ENCODE data around the gene SPATA19. TPM values are rescaled to one million over a fixed set of nuclear protein-coding genes. Genes with fewer than 3 reads are reported as not detected.

Gene SPATA19
- total and polyA plus RNA-seq, 4 donors, result not detected

- no peaks in the 10 kb centered on the region for H3K36me3 ChIP-seq (ENCODE audit: control insufficient read depth in 4 of 4, insufficient read depth in 3 of 4, low read depth in 1 of 4, low read length in 3 of 4)
- no peak for TF ChIP-seq HNF4A (conservative IDR thresholded peaks at IDR 0.05)
- TF ChIP-seq ATF3 (IDR thresholded peaks at IDR 0.05), result no peak
- no peak for TF ChIP-seq FOXA1 (IDR thresholded peaks at IDR 0.05)
- TF ChIP-seq ZBTB33 (IDR thresholded peaks at IDR 0.05), result no peak
- no peak for TF ChIP-seq JUND (IDR thresholded peaks at IDR 0.05)
- no peak for TF ChIP-seq REST (IDR thresholded peaks at IDR 0.05)
- H3K9me3 ChIP-seq (ENCODE audit: control insufficient read depth in 4 of 4, low read length in 3 of 4), result peaks cover 8 to 35% (median 15%) of the 10 kb centered on the region in 4 donors
- H3K9ac ChIP-seq (ENCODE audit: low read depth in 1 of 2, low read length in 2 of 2), result no peak overlapping the region
- H3K27me3 ChIP-seq (ENCODE audit: control insufficient read depth in 4 of 4, insufficient read depth in 4 of 4, low read length in 3 of 4), result peaks cover 0 to 5% (median 0%) of the 10 kb centered on the region in 4 donors
- no peaks in the 10 kb centered on the region for H3K4me1 ChIP-seq (ENCODE audit: control insufficient read depth in 4 of 4, insufficient read depth in 4 of 4, low read length in 3 of 4)
- H3K27ac ChIP-seq (ENCODE audit: low read depth in 1 of 2, low read length in 2 of 2), result no peak overlapping the region
- DNase-seq (ENCODE audit: low spot score), result no peak
- no peak overlapping the region for H3K4me3 ChIP-seq (ENCODE audit: low read depth in 1 of 3, low read length in 3 of 3)
- 50% methylated on average over 6 of the region's 6 CpGs for WGBS
These were observed 47.8 kb downstream of the SPATA19 start for GRCh38 chr11:133797554-133797953.

- Histone ChIP-seq H3K27me3 (ENCODE audit: control insufficient read depth in 4 of 4, insufficient read depth in 4 of 4, low read length in 3 of 4) (peaks cover 0 to 3% (median 0%) of the 10 kb centered on the region in 4 donors), H3K9ac (ENCODE audit: low read depth in 1 of 2, low read length in 2 of 2) (no peak overlapping the region), H3K4me1 (ENCODE audit: control insufficient read depth in 4 of 4, insufficient read depth in 4 of 4, low read length in 3 of 4) (no peaks in the 10 kb centered on the region), H3K36me3 (ENCODE audit: control insufficient read depth in 4 of 4, insufficient read depth in 3 of 4, low read depth in 1 of 4, low read length in 3 of 4) (no peaks in the 10 kb centered on the region), H3K27ac (ENCODE audit: low read depth in 1 of 2, low read length in 2 of 2) (no peak overlapping the region), H3K4me3 (ENCODE audit: low read depth in 1 of 3, low read length in 3 of 3) (no peak overlapping the region), H3K9me3 (ENCODE audit: control insufficient read depth in 4 of 4, low read length in 3 of 4) (peaks cover 8 to 35% (median 16%) of the 10 kb centered on the region in 4 donors)
- DNase-seq (ENCODE audit: low spot score), result no peak
- WGBS, result 86% methylated on average over 10 of the region's 10 CpGs
- TF ChIP-seq NR2F2 (IDR thresholded peaks at IDR 0.05), result no peak
- no peak for TF ChIP-seq MAX (IDR thresholded peaks at IDR 0.05)
- no peak for TF ChIP-seq YY1 (IDR thresholded peaks at IDR 0.05)
- no peak for TF ChIP-seq CTCF (IDR thresholded peaks at IDR 0.05; ENCODE audit: low read depth, low read length, missing input control)
- no peak for TF ChIP-seq ATF3 (IDR thresholded peaks at IDR 0.05)
- no peak for TF ChIP-seq REST (IDR thresholded peaks at IDR 0.05)
- no peak for TF ChIP-seq RXRA (IDR thresholded peaks at IDR 0.05)
- no peak for TF ChIP-seq FOXA2 (IDR thresholded peaks at IDR 0.05)
- TF ChIP-seq ZBTB33 (IDR thresholded peaks at IDR 0.05), result no peak
- no peak for TF ChIP-seq EGR1 (IDR thresholded peaks at IDR 0.05; ENCODE audit: low read depth in 2 of 2)
- TF ChIP-seq FOXA1 (IDR thresholded peaks at IDR 0.05), result no peak
- TF ChIP-seq HNF4G (IDR thresholded peaks at IDR 0.05), result no peak
- no peak for TF ChIP-seq GABPA (IDR thresholded peaks at IDR 0.05 in 1 of 2, conservative IDR thresholded peaks at IDR 0.05 in 1 of 2)
- TF ChIP-seq SP1 (IDR thresholded peaks at IDR 0.05), result no peak
- TF ChIP-seq RAD21 (IDR thresholded peaks at IDR 0.05), result no peak
These were observed 49.1 kb downstream of the SPATA19 start for GRCh38 chr11:133796043-133796795.

All from liver (tissue), 9 donors.